T-helper 2 cell treated with Interferon-gamma antibody and Interleukin-4, amounts not matched to agents 5 μg/mL and 100 μg/mL, for 36 hours (primary cell): Measurements from ENCODE around the gene KCNQ1.

Experiments
- DNase-seq: peaks from one replicate; pipeline ENCODE4 v3.0.0; 2021; ENCODE audit warnings: low spot score
- H3K27ac Mint-ChIP-seq: one replicate; pipeline ENCODE4 v1.8.0; 2021; ENCODE audit warnings: mild to moderate bottlenecking, mixed read lengths
- H3K27me3 Mint-ChIP-seq: one replicate; pipeline ENCODE4 v1.8.0; 2021; ENCODE audit warnings: low read depth, mixed read lengths
- H3K36me3 Mint-ChIP-seq: one replicate; pipeline ENCODE4 v1.8.0; 2021; ENCODE audit warnings: low read depth, mixed read lengths
- H3K4me1 Mint-ChIP-seq: one replicate; pipeline ENCODE4 v1.8.0; 2021; ENCODE audit warnings: low read depth, mixed read lengths
- H3K4me3 Mint-ChIP-seq: one replicate; pipeline ENCODE4 v1.8.0; 2022; ENCODE audit warnings: mild to moderate bottlenecking, moderate library complexity, mixed read lengths
- H3K9me3 Mint-ChIP-seq: one replicate; pipeline ENCODE4 v1.8.0; 2021; ENCODE audit warnings: mixed read lengths

KCNQ1 gene

GRCh38 chr11:2775083-2775625, 330.3 kb downstream of the KCNQ1 start:
- Mint-ChIP-seq H3K27ac (no peak overlapping the region), H3K36me3 (no peaks in the 10 kb centered on the region), H3K4me1 (peaks cover 7% of the 10 kb centered on the region), H3K27me3 (no peaks in the 10 kb centered on the region), H3K4me3 (no peak overlapping the region), H3K9me3 (no peaks in the 10 kb centered on the region)
- no peak for DNase-seq

GRCh38 chr11:2775626-2776350, 331.0 kb downstream of the KCNQ1 start:
- no peak for DNase-seq
- H3K4me3 Mint-ChIP-seq, result no peak overlapping the region
- no peaks in the 10 kb centered on the region for H3K9me3 Mint-ChIP-seq
- H3K27ac Mint-ChIP-seq, result no peak overlapping the region
- no peaks in the 10 kb centered on the region for H3K36me3 Mint-ChIP-seq
- peaks cover 7% of the 10 kb centered on the region for H3K4me1 Mint-ChIP-seq
- no peaks in the 10 kb centered on the region for H3K27me3 Mint-ChIP-seq

- Mint-ChIP-seq H3K4me3 (no peak overlapping the region), H3K27ac (no peak overlapping the region), H3K4me1 (peaks cover 7% of the 10 kb centered on the region), H3K36me3 (no peaks in the 10 kb centered on the region), H3K9me3 (no peaks in the 10 kb centered on the region), H3K27me3 (no peaks in the 10 kb centered on the region)
- DNase-seq, result no peak
Measured at GRCh38 chr11:2776351-2777061, 331.7 kb downstream of the KCNQ1 start.

- Mint-ChIP-seq H3K4me1 (peaks cover 7% of the 10 kb centered on the region), H3K36me3 (no peaks in the 10 kb centered on the region), H3K4me3 (no peak overlapping the region), H3K27ac (no peak overlapping the region), H3K9me3 (no peaks in the 10 kb centered on the region), H3K27me3 (no peaks in the 10 kb centered on the region)
- no peak for DNase-seq
Measured at GRCh38 chr11:2777386-2777785, 332.6 kb downstream of the KCNQ1 start.

GRCh38 chr11:2777871-2778629, 333.2 kb downstream of the KCNQ1 start:
- Mint-ChIP-seq H3K36me3 (no peaks in the 10 kb centered on the region), H3K27ac (no peak overlapping the region), H3K9me3 (no peaks in the 10 kb centered on the region), H3K4me3 (no peak overlapping the region), H3K4me1 (peaks cover 4% of the 10 kb centered on the region), H3K27me3 (peaks cover 1% of the 10 kb centered on the region)
- no peak for DNase-seq

- Mint-ChIP-seq H3K4me1 (peaks cover 4% of the 10 kb centered on the region), H3K27me3 (peaks cover 3% of the 10 kb centered on the region), H3K27ac (no peak overlapping the region), H3K4me3 (no peak overlapping the region), H3K36me3 (no peaks in the 10 kb centered on the region), H3K9me3 (no peaks in the 10 kb centered on the region)
- no peak for DNase-seq
Measured at GRCh38 chr11:2778630-2779498, 334.1 kb downstream of the KCNQ1 start.

- H3K4me3 Mint-ChIP-seq, result no peak overlapping the region
- no peaks in the 10 kb centered on the region for H3K36me3 Mint-ChIP-seq
- H3K9me3 Mint-ChIP-seq, result no peaks in the 10 kb centered on the region
- peaks cover 4% of the 10 kb centered on the region for H3K4me1 Mint-ChIP-seq
- no peak overlapping the region for H3K27ac Mint-ChIP-seq
- peaks cover 5% of the 10 kb centered on the region for H3K27me3 Mint-ChIP-seq
- DNase-seq, result no peak
Measured at GRCh38 chr11:2779499-2779980, 334.7 kb downstream of the KCNQ1 start.

- Mint-ChIP-seq H3K4me3 (no peak overlapping the region), H3K36me3 (no peaks in the 10 kb centered on the region), H3K27me3 (peaks cover 10% of the 10 kb centered on the region), H3K4me1 (no peaks in the 10 kb centered on the region), H3K9me3 (no peaks in the 10 kb centered on the region), H3K27ac (no peak overlapping the region)
- no peak for DNase-seq
Measured at GRCh38 chr11:2779981-2780849, 335.4 kb downstream of the KCNQ1 start.

- Mint-ChIP-seq H3K27ac (no peak overlapping the region), H3K36me3 (no peaks in the 10 kb centered on the region), H3K9me3 (no peaks in the 10 kb centered on the region), H3K4me3 (no peak overlapping the region), H3K4me1 (no peaks in the 10 kb centered on the region), H3K27me3 (peaks cover 15% of the 10 kb centered on the region)
- DNase-seq, result no peak
Measured at GRCh38 chr11:2780850-2781407, 336.1 kb downstream of the KCNQ1 start.

- DNase-seq, result no peak
- Mint-ChIP-seq H3K4me3 (no peak overlapping the region), H3K9me3 (no peaks in the 10 kb centered on the region), H3K4me1 (no peaks in the 10 kb centered on the region), H3K27me3 (peaks cover 20% of the 10 kb centered on the region), H3K36me3 (no peaks in the 10 kb centered on the region), H3K27ac (no peak overlapping the region)
Measured at GRCh38 chr11:2781408-2782274, 336.8 kb downstream of the KCNQ1 start.

- no peak for DNase-seq
- no peaks in the 10 kb centered on the region for H3K4me1 Mint-ChIP-seq
- no peak overlapping the region for H3K4me3 Mint-ChIP-seq
- peaks cover 22% of the 10 kb centered on the region for H3K27me3 Mint-ChIP-seq
- no peaks in the 10 kb centered on the region for H3K9me3 Mint-ChIP-seq
- no peak overlapping the region for H3K27ac Mint-ChIP-seq
- no peaks in the 10 kb centered on the region for H3K36me3 Mint-ChIP-seq
Measured at GRCh38 chr11:2782769-2783168, 338.0 kb downstream of the KCNQ1 start.
